K562 (cell line): ENCODE measurements around the gene MYMX.

Source experiments
- EP300 ChIP-seq: IDR thresholded peaks from 2 replicates; pipeline ENCODE4 v1.6.1; 2012; ENCODE audit warnings: low read length, improper control_type of control experiment
- U2AF1 ChIP-seq: fragments of 200-400 bp; formaldehyde crosslinking; optimal IDR thresholded peaks from 2 replicates; pipeline ENCODE3; 2017; ENCODE audit warnings: mild to moderate bottlenecking, low read depth, low read length, moderate library complexity

DNA sequence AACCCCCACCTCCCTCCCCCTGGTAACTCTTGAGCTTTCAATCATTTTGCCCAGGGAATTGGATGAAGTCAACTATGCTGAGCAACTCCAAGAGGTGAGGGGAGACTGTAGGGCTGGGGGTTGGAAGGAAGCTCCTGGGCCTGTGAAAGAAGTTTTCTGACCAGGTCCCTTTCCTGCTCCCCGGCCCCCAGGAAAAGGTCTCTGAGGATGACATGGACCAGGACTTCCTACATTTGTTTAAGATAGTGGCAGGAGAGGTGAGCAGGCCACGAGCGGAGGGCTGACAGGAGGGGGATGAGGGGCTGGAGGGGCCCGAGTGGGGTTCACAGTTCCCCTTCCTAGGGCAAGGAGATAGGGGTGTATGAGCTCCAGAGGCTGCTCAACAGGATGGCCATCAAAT is 36.3 kb upstream of the MYMX start:
- TF ChIP-seq EP300, result no peak
- TF ChIP-seq U2AF1, result no peak
